ENCODE results near the gene NACA.

Gene NACA

GRCh38 chr12:56724972-56725722 lies at the start of gene NACA:
NACA (minus strand) TSS chr12:56725299; CDS start chr12:56724521, 778 bp downstream.
- TF ChIP-seq CTCF (IDR thresholded peaks at IDR 0.05; ENCODE audit: insufficient read depth, low read length, poor library complexity, severe bottlenecking), result no peak
- H3K36me3 ChIP-seq (ENCODE audit: control insufficient read depth, insufficient read depth, low read length), result peaks cover 11% of the 10 kb centered on the region
- peak; percentile 95 for DNase-seq (ENCODE audit: extremely low read depth, insufficient read length)
- no peaks in the 10 kb centered on the region for H3K27me3 ChIP-seq (replicated peaks; ENCODE audit: control insufficient read depth, insufficient read depth, low read length)
- peak within 1 kb of the TSS; percentile 99 for H3K4me3 ChIP-seq (replicated peaks; ENCODE audit: low read depth, low read length)

GRCh38 chr12:56773113-56773512 lies 48.0 kb upstream of the NACA start:
- Histone ChIP-seq H3K4me3 (replicated peaks; ENCODE audit: low read depth, low read length) (no peak overlapping the region), H3K27me3 (replicated peaks; ENCODE audit: control insufficient read depth, insufficient read depth, low read length) (no peaks in the 10 kb centered on the region), H3K36me3 (ENCODE audit: control insufficient read depth, insufficient read depth, low read length) (no peaks in the 10 kb centered on the region)
- no peak for TF ChIP-seq CTCF (IDR thresholded peaks at IDR 0.05; ENCODE audit: insufficient read depth, low read length, poor library complexity, severe bottlenecking)
- DNase-seq (ENCODE audit: extremely low read depth, insufficient read length), result no peak

- no peak for TF ChIP-seq CTCF (IDR thresholded peaks at IDR 0.05; ENCODE audit: insufficient read depth, low read length, poor library complexity, severe bottlenecking)
- DNase-seq (ENCODE audit: extremely low read depth, insufficient read length), result no peak
- Histone ChIP-seq H3K36me3 (ENCODE audit: control insufficient read depth, insufficient read depth, low read length) (no peaks in the 10 kb centered on the region), H3K27me3 (replicated peaks; ENCODE audit: control insufficient read depth, insufficient read depth, low read length) (no peaks in the 10 kb centered on the region), H3K4me3 (replicated peaks; ENCODE audit: low read depth, low read length) (no peak overlapping the region)
Measured at GRCh38 chr12:56772625-56773024, 47.5 kb upstream of the NACA start.

- Histone ChIP-seq H3K4me3 (replicated peaks; ENCODE audit: low read depth, low read length) (no peak overlapping the region), H3K36me3 (ENCODE audit: control insufficient read depth, insufficient read depth, low read length) (no peaks in the 10 kb centered on the region), H3K27me3 (replicated peaks; ENCODE audit: control insufficient read depth, insufficient read depth, low read length) (no peaks in the 10 kb centered on the region)
- no peak for TF ChIP-seq CTCF (IDR thresholded peaks at IDR 0.05; ENCODE audit: insufficient read depth, low read length, poor library complexity, severe bottlenecking)
- no peak for DNase-seq (ENCODE audit: extremely low read depth, insufficient read length)
Measured at GRCh38 chr12:56769868-56770267, 44.8 kb upstream of the NACA start.

- no peak for DNase-seq (ENCODE audit: extremely low read depth, insufficient read length)
- TF ChIP-seq CTCF (IDR thresholded peaks at IDR 0.05; ENCODE audit: insufficient read depth, low read length, poor library complexity, severe bottlenecking), result no peak
- H3K27me3 ChIP-seq (replicated peaks; ENCODE audit: control insufficient read depth, insufficient read depth, low read length), result no peaks in the 10 kb centered on the region
- no peaks in the 10 kb centered on the region for H3K36me3 ChIP-seq (ENCODE audit: control insufficient read depth, insufficient read depth, low read length)
- H3K4me3 ChIP-seq (replicated peaks; ENCODE audit: low read depth, low read length), result no peak overlapping the region
Measured at GRCh38 chr12:56768424-56768823, 43.3 kb upstream of the NACA start.

All from GM06990 (cell line).